GM19372 (cell line): ENCODE results near the gene B4GALT1.

Experiments
- ATAC-seq: cut with Tn5 transposase; IDR thresholded peaks from one replicate; pipeline ENCODE4 v1.9.1; 2021; ENCODE audit warnings: mild to moderate bottlenecking, low read depth, moderate library complexity; ENCODE audit not compliant: unreplicated experiment

The B4GALT1 gene

DNA sequence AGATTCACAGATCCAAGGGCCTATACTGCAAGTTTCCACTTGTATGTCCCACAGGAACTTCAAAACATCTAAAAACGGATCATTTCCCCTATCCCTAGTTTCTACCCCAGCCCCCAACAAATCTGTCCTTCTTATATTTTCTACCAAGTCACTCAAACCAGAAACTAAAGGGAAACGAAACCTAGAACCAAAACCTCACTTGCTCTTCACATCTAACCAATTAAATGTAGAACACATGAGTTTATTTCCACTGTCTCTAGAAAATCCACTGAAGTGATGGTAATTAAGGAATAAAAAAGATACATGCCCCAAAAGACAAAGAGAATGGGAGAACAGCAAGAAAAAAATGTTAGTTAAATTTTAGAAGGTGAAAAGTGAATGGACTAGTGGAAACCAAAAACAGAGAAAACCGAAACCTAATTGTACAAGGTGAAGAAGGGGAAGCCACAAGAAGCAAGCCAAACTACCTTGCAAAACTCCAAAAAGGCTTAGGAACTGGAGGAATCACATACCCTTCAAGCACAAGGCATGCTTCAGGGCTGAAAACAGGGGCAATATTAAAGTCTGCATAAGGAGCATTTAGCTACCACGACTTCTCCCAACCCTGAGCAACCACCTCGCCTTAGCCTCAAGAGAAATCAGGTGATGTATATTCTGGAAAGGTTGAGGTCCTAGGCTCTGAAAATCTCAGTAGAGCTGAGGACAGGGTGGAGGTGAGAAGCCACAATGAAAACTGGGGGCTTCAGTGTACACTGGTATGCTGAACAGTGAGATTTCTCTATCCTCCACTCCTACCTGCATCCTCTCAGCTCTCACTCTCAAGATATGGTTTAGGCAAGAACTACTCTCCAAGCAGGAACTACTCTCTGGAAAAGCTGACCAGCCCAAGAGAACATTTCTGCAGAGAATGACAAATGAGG lies 101.7 kb downstream of the B4GALT1 start:
- peak; percentile 82 for ATAC-seq
